HepG2 (cell line): ENCODE results near the gene S100A13. TPM values are rescaled to one million over a fixed set of nuclear protein-coding genes. Genes with fewer than 3 reads are reported as not detected.

Experiments
- CREB1 ChIP-seq, 2 experiments: fragments of 450-650 bp in 1 of 2; IDR thresholded peaks; 2 replicates each; pipeline ENCODE4 v1.6.1; 2016 to 2017; ENCODE audit warnings: control low read depth in 1 of 2, mild to moderate bottlenecking in 1 of 2, missing compliant biosample characterization in 1 of 2, missing genetic modification characterization in 1 of 2
- HNRNPH1 ChIP-seq: fragments of 200-400 bp; formaldehyde crosslinking; optimal IDR thresholded peaks from 2 replicates; pipeline ENCODE3; 2017; ENCODE audit warnings: mild to moderate bottlenecking, low read depth, low read length
- KAT8 ChIP-seq: IDR thresholded peaks from 2 replicates; pipeline ENCODE4 v1.6.1; 2016; ENCODE audit warnings: missing genetic modification reagents, missing compliant biosample characterization
- MAZ ChIP-seq, 2 experiments: sonication (generic) in 1 of 2; formaldehyde crosslinking in 1 of 2; IDR thresholded peaks; 2 replicates each; pipeline versions ENCODE4 v1.5.0 to v1.6.1; 2012 to 2020; ENCODE audit warnings: low read depth in 2 of 2, mild to moderate bottlenecking in 2 of 2, borderline replicate concordance in 1 of 2, improper control_type of control experiment in 1 of 2, low read length in 1 of 2, missing genetic modification reagents in 1 of 2, moderate library complexity in 1 of 2
- NONO ChIP-seq, 2 experiments: fragments of 450-650 bp in 1 of 2; sonication (generic) in 1 of 2; formaldehyde crosslinking in 1 of 2; IDR thresholded peaks in 1 of 2; conservative IDR thresholded peaks in 1 of 2; 2 replicates each; pipeline versions ENCODE4 v1.6.1 to v1.8.0; 2017 to 2022; ENCODE audit warnings: mild to moderate bottlenecking in 1 of 2, missing genetic modification reagents in 1 of 2, moderate library complexity in 1 of 2
- POGZ ChIP-seq: sonication (generic); formaldehyde crosslinking; IDR thresholded peaks from 2 replicates; pipeline ENCODE4 v1.4.0; 2020; ENCODE audit warnings: mild to moderate bottlenecking, missing genetic modification reagents
- TEAD3 ChIP-seq: optimal IDR thresholded peaks from 2 replicates; pipeline ENCODE3; 2016; ENCODE audit warnings: borderline replicate concordance
- ZNF510 ChIP-seq: sonication (generic); formaldehyde crosslinking; IDR thresholded peaks from 2 replicates; pipeline ENCODE4 v1.4.0; 2020; ENCODE audit warnings: low read depth, mild to moderate bottlenecking, missing genetic modification reagents
- polyA plus RNA-seq, 8 experiments: library from polyadenylated mRNA; depleted of rRNA in 3 of 8; stranded (reverse) in 7 of 8; unstranded in 1 of 8; fragments of >200 nt; fragmentation: Illumina TruSeq in 4 of 8; extraction: Trizol in 4 of 8; gene quantifications; 2 replicates each; pipeline versions ENCODE4 v1.2.1 to v1.2.3, GENCODE V29; 2011 to 2016; ENCODE audit warnings: low read depth in 4 of 8, missing spikeins in 1 of 8, mixed read lengths in 1 of 8; ENCODE audit not compliant: insufficient read depth in 1 of 8
- total RNA-seq, 5 experiments: library from RNA; depleted of rRNA; stranded (reverse); fragments of >200 nt; fragmentation: Illumina TruSeq; extraction: Trizol; gene quantifications; 2 replicates each; pipeline ENCODE4 v1.2.3, GENCODE V29; 2016; ENCODE audit warnings: low read depth in 1 of 5
- TF ChIP-seq, protein P1 (sequence below): sonication (generic); formaldehyde crosslinking; IDR thresholded peaks from 2 replicates; pipeline ENCODE4 v1.8.1; 2023; ENCODE audit warnings: mild to moderate bottlenecking, missing genetic modification reagents
- TF ChIP-seq, protein P2 (sequence below): sonication (generic); formaldehyde crosslinking; IDR thresholded peaks from 2 replicates; pipeline ENCODE4 v1.9.0; 2021; ENCODE audit warnings: missing genetic modification reagents, borderline replicate concordance
- TF ChIP-seq, protein P3 (sequence below): sonication (generic); formaldehyde crosslinking; IDR thresholded peaks from 2 replicates; pipeline ENCODE4 v1.4.0; 2020; ENCODE audit warnings: mild to moderate bottlenecking, missing genetic modification reagents
- TF ChIP-seq, protein P4 (sequence below): sonication (generic); formaldehyde crosslinking; conservative IDR thresholded peaks from 2 replicates; pipeline ENCODE4 v1.4.0; 2020; ENCODE audit warnings: mild to moderate bottlenecking, missing genetic modification reagents, moderate library complexity
- TF ChIP-seq, protein P5 (sequence below): IDR thresholded peaks from 2 replicates; pipeline ENCODE4 v1.6.1; 2016

S100A13 gene
- total and polyA plus RNA-seq, 2 of the 13 experiments (the other 11 are each of a cell fraction or from before 2014, with no cell fraction given) = 89.5 to 172 TPM

DNA sequence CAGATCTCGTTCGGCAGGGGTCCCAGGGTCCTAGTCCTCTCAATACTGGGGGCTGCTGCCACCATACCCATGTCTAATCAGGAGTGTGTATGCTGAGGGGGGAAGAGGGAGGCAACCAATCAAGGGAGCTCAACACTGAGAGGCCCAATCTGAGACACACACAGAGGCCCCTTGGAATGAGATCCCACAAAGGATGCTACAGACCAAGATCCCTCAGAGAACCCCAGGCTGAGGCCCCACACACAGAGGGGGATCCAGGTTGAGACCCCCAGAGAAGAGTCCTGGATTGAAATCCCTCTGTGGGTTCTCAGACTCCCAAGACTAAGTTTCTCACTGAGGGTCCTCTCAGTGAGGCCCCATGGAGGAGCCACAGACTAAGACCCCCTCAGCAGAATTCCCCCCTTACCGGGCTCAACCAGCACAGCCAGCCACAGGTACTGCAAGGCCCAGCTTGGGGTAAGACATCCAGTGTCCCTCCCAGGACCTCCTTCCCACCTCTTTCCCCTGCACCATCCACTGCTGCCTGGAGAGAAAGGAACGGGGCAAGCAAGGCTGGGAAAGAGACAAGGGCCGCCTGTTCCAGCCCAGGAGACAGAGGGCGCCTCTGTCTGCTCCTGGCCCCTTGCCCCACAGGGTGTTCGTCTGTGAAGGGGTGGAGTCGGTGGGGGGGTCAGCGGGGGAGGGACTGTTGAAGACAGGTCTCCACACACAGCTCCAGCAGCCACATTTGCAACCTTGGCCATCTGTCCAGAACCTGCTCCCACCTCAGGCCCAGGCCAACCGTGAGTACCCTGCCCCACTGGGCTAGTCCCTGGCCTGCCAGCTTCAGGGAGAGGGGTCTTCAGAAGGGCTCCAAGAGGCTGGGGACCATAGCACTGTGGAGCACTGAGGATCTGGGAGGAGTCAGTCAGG is 666 bp upstream of the S100A13 start, which contains the start of gene S100A1 (continued):
- TF ChIP-seq, protein P1, sequence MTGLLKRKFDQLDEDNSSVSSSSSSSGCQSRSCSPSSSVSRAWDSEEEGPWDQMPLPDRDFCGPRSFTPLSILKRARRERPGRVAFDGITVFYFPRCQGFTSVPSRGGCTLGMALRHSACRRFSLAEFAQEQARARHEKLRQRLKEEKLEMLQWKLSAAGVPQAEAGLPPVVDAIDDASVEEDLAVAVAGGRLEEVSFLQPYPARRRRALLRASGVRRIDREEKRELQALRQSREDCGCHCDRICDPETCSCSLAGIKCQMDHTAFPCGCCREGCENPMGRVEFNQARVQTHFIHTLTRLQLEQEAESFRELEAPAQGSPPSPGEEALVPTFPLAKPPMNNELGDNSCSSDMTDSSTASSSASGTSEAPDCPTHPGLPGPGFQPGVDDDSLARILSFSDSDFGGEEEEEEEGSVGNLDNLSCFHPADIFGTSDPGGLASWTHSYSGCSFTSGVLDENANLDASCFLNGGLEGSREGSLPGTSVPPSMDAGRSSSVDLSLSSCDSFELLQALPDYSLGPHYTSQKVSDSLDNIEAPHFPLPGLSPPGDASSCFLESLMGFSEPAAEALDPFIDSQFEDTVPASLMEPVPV (CRISPR knock-in tag) = 0 out of 2 replicates have a peak, but pooled peaks have one; percentile 50
- TF ChIP-seq, protein P2, sequence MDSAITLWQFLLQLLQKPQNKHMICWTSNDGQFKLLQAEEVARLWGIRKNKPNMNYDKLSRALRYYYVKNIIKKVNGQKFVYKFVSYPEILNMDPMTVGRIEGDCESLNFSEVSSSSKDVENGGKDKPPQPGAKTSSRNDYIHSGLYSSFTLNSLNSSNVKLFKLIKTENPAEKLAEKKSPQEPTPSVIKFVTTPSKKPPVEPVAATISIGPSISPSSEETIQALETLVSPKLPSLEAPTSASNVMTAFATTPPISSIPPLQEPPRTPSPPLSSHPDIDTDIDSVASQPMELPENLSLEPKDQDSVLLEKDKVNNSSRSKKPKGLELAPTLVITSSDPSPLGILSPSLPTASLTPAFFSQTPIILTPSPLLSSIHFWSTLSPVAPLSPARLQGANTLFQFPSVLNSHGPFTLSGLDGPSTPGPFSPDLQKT (CRISPR knock-in tag) = no peak
- TF ChIP-seq NONO (IDR thresholded peaks at IDR 0.05) = no peak
- TF ChIP-seq NONO (CRISPR knock-in tag; conservative IDR thresholded peaks at IDR 0.05) = 0 out of 2 replicates have a peak, but pooled peaks have one; percentile 4
- peak; percentile 40; the same call in 1 of the 2 replicates for TF ChIP-seq ZNF510 (CRISPR knock-in tag)
- TF ChIP-seq MAZ (IDR thresholded peaks at IDR 0.05; ENCODE audit: borderline replicate concordance, low read depth, low read length) = no peak
- 0 out of 2 replicates have a peak, but pooled peaks have one; percentile 5 for TF ChIP-seq MAZ (CRISPR knock-in tag; IDR thresholded peaks at IDR 0.05; ENCODE audit: low read depth)
- TF ChIP-seq, protein P3, sequence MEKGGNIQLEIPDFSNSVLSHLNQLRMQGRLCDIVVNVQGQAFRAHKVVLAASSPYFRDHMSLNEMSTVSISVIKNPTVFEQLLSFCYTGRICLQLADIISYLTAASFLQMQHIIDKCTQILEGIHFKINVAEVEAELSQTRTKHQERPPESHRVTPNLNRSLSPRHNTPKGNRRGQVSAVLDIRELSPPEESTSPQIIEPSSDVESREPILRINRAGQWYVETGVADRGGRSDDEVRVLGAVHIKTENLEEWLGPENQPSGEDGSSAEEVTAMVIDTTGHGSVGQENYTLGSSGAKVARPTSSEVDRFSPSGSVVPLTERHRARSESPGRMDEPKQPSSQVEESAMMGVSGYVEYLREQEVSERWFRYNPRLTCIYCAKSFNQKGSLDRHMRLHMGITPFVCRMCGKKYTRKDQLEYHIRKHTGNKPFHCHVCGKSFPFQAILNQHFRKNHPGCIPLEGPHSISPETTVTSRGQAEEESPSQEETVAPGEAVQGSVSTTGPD (CRISPR knock-in tag) = no peak
- peak; percentile 17 for TF ChIP-seq TEAD3 (CRISPR knock-in tag)
- TF ChIP-seq HNRNPH1 = no peak
- peak; percentile 37; the same call in 1 of the 2 replicates for TF ChIP-seq POGZ
- peak; percentile 29; the same call in 1 of the 2 replicates for TF ChIP-seq KAT8
- TF ChIP-seq CREB1 (IDR thresholded peaks at IDR 0.05) = no peak
- TF ChIP-seq CREB1 (CRISPR knock-in tag; IDR thresholded peaks at IDR 0.05) = no peak
- TF ChIP-seq, protein P4, sequence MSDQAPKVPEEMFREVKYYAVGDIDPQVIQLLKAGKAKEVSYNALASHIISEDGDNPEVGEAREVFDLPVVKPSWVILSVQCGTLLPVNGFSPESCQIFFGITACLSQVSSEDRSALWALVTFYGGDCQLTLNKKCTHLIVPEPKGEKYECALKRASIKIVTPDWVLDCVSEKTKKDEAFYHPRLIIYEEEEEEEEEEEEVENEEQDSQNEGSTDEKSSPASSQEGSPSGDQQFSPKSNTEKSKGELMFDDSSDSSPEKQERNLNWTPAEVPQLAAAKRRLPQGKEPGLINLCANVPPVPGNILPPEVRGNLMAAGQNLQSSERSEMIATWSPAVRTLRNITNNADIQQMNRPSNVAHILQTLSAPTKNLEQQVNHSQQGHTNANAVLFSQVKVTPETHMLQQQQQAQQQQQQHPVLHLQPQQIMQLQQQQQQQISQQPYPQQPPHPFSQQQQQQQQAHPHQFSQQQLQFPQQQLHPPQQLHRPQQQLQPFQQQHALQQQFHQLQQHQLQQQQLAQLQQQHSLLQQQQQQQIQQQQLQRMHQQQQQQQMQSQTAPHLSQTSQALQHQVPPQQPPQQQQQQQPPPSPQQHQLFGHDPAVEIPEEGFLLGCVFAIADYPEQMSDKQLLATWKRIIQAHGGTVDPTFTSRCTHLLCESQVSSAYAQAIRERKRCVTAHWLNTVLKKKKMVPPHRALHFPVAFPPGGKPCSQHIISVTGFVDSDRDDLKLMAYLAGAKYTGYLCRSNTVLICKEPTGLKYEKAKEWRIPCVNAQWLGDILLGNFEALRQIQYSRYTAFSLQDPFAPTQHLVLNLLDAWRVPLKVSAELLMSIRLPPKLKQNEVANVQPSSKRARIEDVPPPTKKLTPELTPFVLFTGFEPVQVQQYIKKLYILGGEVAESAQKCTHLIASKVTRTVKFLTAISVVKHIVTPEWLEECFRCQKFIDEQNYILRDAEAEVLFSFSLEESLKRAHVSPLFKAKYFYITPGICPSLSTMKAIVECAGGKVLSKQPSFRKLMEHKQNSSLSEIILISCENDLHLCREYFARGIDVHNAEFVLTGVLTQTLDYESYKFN = 0 out of 2 replicates have a peak, but pooled peaks have one; percentile 16
- TF ChIP-seq, protein P5, sequence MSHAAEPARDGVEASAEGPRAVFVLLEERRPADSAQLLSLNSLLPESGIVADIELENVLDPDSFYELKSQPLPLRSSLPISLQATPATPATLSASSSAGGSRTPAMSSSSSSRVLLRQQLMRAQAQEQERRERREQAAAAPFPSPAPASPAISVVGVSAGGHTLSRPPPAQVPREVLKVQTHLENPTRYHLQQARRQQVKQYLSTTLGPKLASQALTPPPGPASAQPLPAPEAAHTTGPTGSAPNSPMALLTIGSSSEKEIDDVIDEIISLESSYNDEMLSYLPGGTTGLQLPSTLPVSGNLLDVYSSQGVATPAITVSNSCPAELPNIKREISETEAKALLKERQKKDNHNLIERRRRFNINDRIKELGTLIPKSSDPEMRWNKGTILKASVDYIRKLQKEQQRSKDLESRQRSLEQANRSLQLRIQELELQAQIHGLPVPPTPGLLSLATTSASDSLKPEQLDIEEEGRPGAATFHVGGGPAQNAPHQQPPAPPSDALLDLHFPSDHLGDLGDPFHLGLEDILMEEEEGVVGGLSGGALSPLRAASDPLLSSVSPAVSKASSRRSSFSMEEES = no peak
